D721Med (cell line): ENCODE results near the gene C16orf54.
"Not testable (repeated sequence)": the region's sequence is repeated elsewhere in the genome, so short reads cannot be mapped to it uniquely, and the experiment has no call there.

Experiments
- DNase-seq: peaks from one replicate; pipeline ENCODE4 v3.0.0; 2011; ENCODE audit warnings: low spot score; ENCODE audit not compliant: insufficient read length
- FAIRE-seq: peaks from 2 replicates; lab custom pipeline; 2011; peaks lifted over from hg19 to GRCh38; lab: Jason Lieb, UNC
- CTCF ChIP-seq: IDR thresholded peaks from 2 replicates; pipeline ENCODE4 v1.5.1; 2012; ENCODE audit warnings: mild to moderate bottlenecking, control low read depth; ENCODE audit not compliant: insufficient read depth; ENCODE audit errors: missing control alignments

Gene C16orf54

GRCh38 chr16:29747947-29748759, 2.4 kb upstream of the C16orf54 start:
- FAIRE-seq (no peak), DNase-seq (no peak)
- TF ChIP-seq CTCF = no peak

- not testable (repeated sequence) for FAIRE-seq
Observed at GRCh38 chr16:29746518-29746917, 728 bp upstream of the C16orf54 start.

GRCh38 chr16:29745121-29745852, 503 bp downstream of the C16orf54 start:
- DNase-seq (no peak), FAIRE-seq (no peak)
- TF ChIP-seq CTCF = no peak

More at GRCh38 chr16:29746518-29746917, 728 bp upstream of the C16orf54 start:
- not testable (repeated sequence) for DNase-seq

GRCh38 chr16:29744541-29745101, 1.2 kb downstream of the C16orf54 start:
- no peak for TF ChIP-seq CTCF
- DNase-seq (no peak), FAIRE-seq (no peak)

- FAIRE-seq (no peak), DNase-seq (no peak)
- TF ChIP-seq CTCF = no peak
Observed at GRCh38 chr16:29743827-29744531, 1.8 kb downstream of the C16orf54 start.

GRCh38 chr16:29743475-29743826, 2.3 kb downstream of the C16orf54 start:
- DNase-seq (no peak), FAIRE-seq (no peak)
- no peak for TF ChIP-seq CTCF

- no peak for DNase-seq
- no peak for TF ChIP-seq CTCF
- no peak for FAIRE-seq
Observed at GRCh38 chr16:29742683-29743275, 3.0 kb downstream of the C16orf54 start.

GRCh38 chr16:29740630-29741015, 5.2 kb downstream of the C16orf54 start:
- DNase-seq, FAIRE-seq: not testable (repeated sequence)

GRCh38 chr16:29739927-29740629, 5.7 kb downstream of the C16orf54 start:
- not testable (repeated sequence) for FAIRE-seq, DNase-seq
